Measurements from ENCODE around the gene PLEKHM2. TPM values are rescaled to one million over a fixed set of nuclear protein-coding genes. Genes with fewer than 3 reads are reported as not detected.

PLEKHM2 gene
- total RNA-seq, 1 experiment from 2014 or later, result 38.5 TPM

GRCh38 chr1:15751717-15752116 lies 67.6 kb downstream of the PLEKHM2 start:
- CTCF ChIA-PET, result no interaction called here
- Histone ChIP-seq H3K27me3 (ENCODE audit: insufficient read depth, low read length) (no peaks in the 10 kb centered on the region), H2AFZ (ENCODE audit: low read depth, low read length, poor library complexity, severe bottlenecking) (no peak overlapping the region), H3K36me3 (ENCODE audit: control insufficient read depth in 1 of 2, insufficient read depth in 2 of 2, low read length in 2 of 2) (no peaks in the 10 kb centered on the region), H3K9me2 (ENCODE audit: insufficient read depth) (no peaks in the 10 kb centered on the region), H3K79me2 (ENCODE audit: insufficient read depth, low read length) (no peaks in the 10 kb centered on the region), H3K9me3 (ENCODE audit: control insufficient read depth in 1 of 2, insufficient read depth in 1 of 2, low read depth in 1 of 2, low read length in 2 of 2) (no peaks in the 10 kb centered on the region), H3K27ac (ENCODE audit: low read depth, low read length) (no peak overlapping the region), H3K4me2 (ENCODE audit: low read length) (no peak overlapping the region), H3K9ac (ENCODE audit: low read length) (no peak overlapping the region), H3K4me3 (replicated peaks in 1 of 2; ENCODE audit: low read depth in 1 of 2, low read length in 2 of 2) (no peak overlapping the region), H4K20me1 (ENCODE audit: insufficient read depth) (no peaks in the 10 kb centered on the region), H3K4me1 (ENCODE audit: control insufficient read depth in 1 of 2, insufficient read depth in 2 of 2, low read length in 2 of 2) (peaks cover 0 to 15% of the 10 kb centered on the region in 2 experiments; a peak in 2 of 4 replicates)
- RAD21 ChIA-PET (ENCODE audit: low non-redundant PET in 1 of 2, low total read pairs in 2 of 2, uncharacterized antibody in 2 of 2, unreplicated experiment in 2 of 2), result no interaction called here
- DNase-seq (ENCODE audit: low read depth, low spot score) (no peak), ATAC-seq (no peak)
- no peak for TF ChIP-seq FOSL1 (IDR thresholded peaks at IDR 0.05; ENCODE audit: low read depth)
- TF ChIP-seq POLR2A (IDR thresholded peaks at IDR 0.05; ENCODE audit: borderline replicate concordance, extremely low read depth, insufficient read depth, insufficient read length), result no peak
- TF ChIP-seq TCF7L2 (IDR thresholded peaks at IDR 0.05; ENCODE audit: borderline replicate concordance, extremely low read depth, insufficient read depth, insufficient read length), result no peak
- no peak for TF ChIP-seq RAD21 (IDR thresholded peaks at IDR 0.05; ENCODE audit: low read depth)
- TF ChIP-seq MAX (IDR thresholded peaks at IDR 0.05), result no peak
- TF ChIP-seq JUND (IDR thresholded peaks at IDR 0.05), result no peak
- no peak for TF ChIP-seq CEBPB (IDR thresholded peaks at IDR 0.05; ENCODE audit: low read depth)
- TF ChIP-seq CBX3 (IDR thresholded peaks at IDR 0.05; ENCODE audit: low read depth), result no peak
- no peak for TF ChIP-seq ZNF274 (IDR thresholded peaks at IDR 0.05; ENCODE audit: low read depth, low read length)
- TF ChIP-seq ZBTB33 (IDR thresholded peaks at IDR 0.05; ENCODE audit: extremely low read depth, insufficient replicate concordance, low read length), result no peak
- TF ChIP-seq SIN3A (IDR thresholded peaks at IDR 0.05; ENCODE audit: low read depth), result no peak
- no peak for TF ChIP-seq ELF1 (IDR thresholded peaks at IDR 0.05; ENCODE audit: borderline replicate concordance, low read depth)
- TF ChIP-seq ATF3 (IDR thresholded peaks at IDR 0.05), result no peak
- no peak for TF ChIP-seq SRF (IDR thresholded peaks at IDR 0.05; ENCODE audit: low read depth)
- TF ChIP-seq ZFX (IDR thresholded peaks at IDR 0.05), result no peak
- BruUV-seq (replicated peaks), result no TSS peak
- intact Hi-C loops (cut with micrococcal nuclease), result no loop called here
- POLR2A ChIA-PET, result no interaction called here

Data from HCT116 (cell line).